HFFc6 (cell line): ENCODE data around the gene TRMT2A. TPM values are rescaled to one million over a fixed set of nuclear protein-coding genes. Genes with fewer than 3 reads are reported as not detected.

ENCODE experiments used
- DNase-seq: peaks from one replicate; pipeline ENCODE4 v3.0.0-alpha.2; 2018
- H3K27ac Mint-ChIP-seq: 2 replicates; pipeline ENCODE4 v1.8.0; 2020; ENCODE audit warnings: mild to moderate bottlenecking, mixed read lengths
- H3K27me3 Mint-ChIP-seq: 2 replicates; pipeline ENCODE4 v1.8.0; 2021; ENCODE audit warnings: mild to moderate bottlenecking, moderate library complexity, mixed read lengths; ENCODE audit not compliant: insufficient read depth
- H3K36me3 Mint-ChIP-seq: 2 replicates; pipeline ENCODE4 v1.8.0; 2021; ENCODE audit warnings: low read depth, mixed read lengths
- H3K4me1 Mint-ChIP-seq: 2 replicates; pipeline ENCODE4 v1.8.0; 2020; ENCODE audit warnings: low read depth, mixed read lengths
- H3K4me3 Mint-ChIP-seq: 2 replicates; pipeline ENCODE4 v1.8.0; 2020; ENCODE audit warnings: mild to moderate bottlenecking, moderate library complexity, mixed read lengths
- H3K9me3 Mint-ChIP-seq: 2 replicates; pipeline ENCODE4 v1.8.0; 2020; ENCODE audit warnings: mild to moderate bottlenecking, mixed read lengths
- CTCF ChIP-seq: fragments of 200-600 bp; sonication (generic); IDR thresholded peaks from 2 replicates; pipeline ENCODE4 v1.5.0; 2021; ENCODE audit warnings: antibody characterized with exemption, mild to moderate bottlenecking
- total RNA-seq, 6 experiments: library from RNA; stranded (reverse); fragmentation: NEBNext Ultra II Directional; extraction: Animal tissue kit (Norgen Biotek cat#: 25700); gene quantifications; 2 replicates in 1 of 6; 3 replicates in 5 of 6; pipeline ENCODE4 v1.2.3, GENCODE V29; 2021

TRMT2A gene
- total RNA-seq, 6 experiments from 2014 or later, result 31.1 to 44.9 (median 38.5) TPM

- DNase-seq, result no peak
- peak overlapping the region; percentile 46; the same call in 1 of the 2 replicates for H3K27ac Mint-ChIP-seq
- H3K36me3 Mint-ChIP-seq, result peaks cover 5% of the 10 kb centered on the region; the same call in 1 of the 2 replicates
- no peaks in the 10 kb centered on the region; the same call in 1 of the 2 replicates for H3K27me3 Mint-ChIP-seq
- H3K9me3 Mint-ChIP-seq, result no peaks in the 10 kb centered on the region
- no peak for TF ChIP-seq CTCF
- peaks cover 15% of the 10 kb centered on the region for H3K4me1 Mint-ChIP-seq
- no peak overlapping the region for H3K4me3 Mint-ChIP-seq
Observed at GRCh38 chr22:20128619-20128901, 11.5 kb upstream of the TRMT2A start.

GRCh38 chr22:20127869-20128618 is 11.0 kb upstream of the TRMT2A start:
- Mint-ChIP-seq H3K27ac (no peak overlapping the region; the same call in 1 of the 2 replicates), H3K4me1 (peaks cover 10% of the 10 kb centered on the region), H3K36me3 (peaks cover 5% of the 10 kb centered on the region; the same call in 1 of the 2 replicates), H3K27me3 (no peaks in the 10 kb centered on the region; the same call in 1 of the 2 replicates), H3K4me3 (no peak overlapping the region), H3K9me3 (no peaks in the 10 kb centered on the region)
- TF ChIP-seq CTCF, result no peak
- no peak for DNase-seq

- Mint-ChIP-seq H3K27me3 (no peaks in the 10 kb centered on the region; the same call in 1 of the 2 replicates), H3K9me3 (no peaks in the 10 kb centered on the region), H3K4me1 (0 out of 2 replicates have a peak, but pooled peaks cover 5% of the 10 kb centered on the region), H3K36me3 (peaks cover 5% of the 10 kb centered on the region; the same call in 1 of the 2 replicates), H3K27ac (no peak overlapping the region), H3K4me3 (no peak overlapping the region)
- no peak for TF ChIP-seq CTCF
- no peak for DNase-seq
Observed at GRCh38 chr22:20127318-20127868, 10.4 kb upstream of the TRMT2A start.

GRCh38 chr22:20126284-20127029 is 9.4 kb upstream of the TRMT2A start:
- Mint-ChIP-seq H3K9me3 (no peaks in the 10 kb centered on the region), H3K27ac (no peak overlapping the region), H3K4me3 (no peak overlapping the region), H3K27me3 (no peaks in the 10 kb centered on the region; the same call in 1 of the 2 replicates), H3K4me1 (0 out of 2 replicates have a peak, but pooled peaks cover 5% of the 10 kb centered on the region), H3K36me3 (peaks cover 5% of the 10 kb centered on the region; the same call in 1 of the 2 replicates)
- no peak for TF ChIP-seq CTCF
- DNase-seq, result no peak

- Mint-ChIP-seq H3K36me3 (peaks cover 5% of the 10 kb centered on the region; the same call in 1 of the 2 replicates), H3K9me3 (no peaks in the 10 kb centered on the region), H3K4me3 (no peak overlapping the region), H3K27me3 (no peaks in the 10 kb centered on the region; the same call in 1 of the 2 replicates), H3K4me1 (0 out of 2 replicates have a peak, but pooled peaks cover 5% of the 10 kb centered on the region), H3K27ac (no peak overlapping the region)
- TF ChIP-seq CTCF, result no peak
- DNase-seq, result no peak
Observed at GRCh38 chr22:20125201-20126174, 8.5 kb upstream of the TRMT2A start.
